Testis (tissue), 2 donors: Measurements from ENCODE around the gene BNC2.

Experiments used
- CTCF ChIP-seq, 3 experiments: fragments of 450-650 bp in 2 of 3; fragments of 200-600 bp in 1 of 3; sonication (generic) in 1 of 3; IDR thresholded peaks; one replicate each; pipeline ENCODE4 v1.5.1; 2016 to 2019; ENCODE audit warnings: antibody characterized with exemption in 3 of 3, mild to moderate bottlenecking in 2 of 3, moderate library complexity in 1 of 3
- POLR2A ChIP-seq: fragments of 450-650 bp; IDR thresholded peaks from one replicate; pipeline ENCODE4 v1.6.1; 2017; ENCODE audit warnings: antibody characterized with exemption, mild to moderate bottlenecking, moderate library complexity

- TF ChIP-seq CTCF (IDR thresholded peaks at IDR 0.05) (no peak), POLR2A (no peak)
These were observed 339.5 kb downstream of the BNC2 start for GRCh38 chr9:16530669-16531642.
